ENCODE results near the gene TTC29.
"Not testable (repeated sequence)": the region's sequence is repeated elsewhere in the genome, so short reads cannot be mapped to it uniquely, and the experiment has no call there.

TTC29 gene

DNA sequence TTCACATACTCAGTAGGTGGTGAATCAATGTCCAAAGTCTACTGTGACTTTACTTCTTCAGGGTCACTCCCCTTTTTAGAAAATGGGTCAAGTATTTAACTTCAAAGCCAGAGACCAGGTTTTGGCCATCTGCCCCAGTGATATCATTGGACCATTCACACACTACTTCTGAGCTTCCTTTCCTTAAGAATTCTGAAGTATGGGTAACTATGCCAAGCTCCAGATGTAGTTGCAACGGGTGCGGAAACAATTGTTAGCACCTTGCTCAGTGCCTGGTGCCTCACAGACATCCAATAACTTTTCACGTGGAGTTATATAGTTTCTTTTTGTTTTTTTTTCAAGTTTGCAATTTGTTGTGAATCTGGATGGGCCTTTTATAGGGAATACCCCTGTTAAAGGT is 62.6 kb downstream of the TTC29 start:
- DNase-seq = no peak
- intact Hi-C loops (cut with DNase I) = no loop called here

DNA sequence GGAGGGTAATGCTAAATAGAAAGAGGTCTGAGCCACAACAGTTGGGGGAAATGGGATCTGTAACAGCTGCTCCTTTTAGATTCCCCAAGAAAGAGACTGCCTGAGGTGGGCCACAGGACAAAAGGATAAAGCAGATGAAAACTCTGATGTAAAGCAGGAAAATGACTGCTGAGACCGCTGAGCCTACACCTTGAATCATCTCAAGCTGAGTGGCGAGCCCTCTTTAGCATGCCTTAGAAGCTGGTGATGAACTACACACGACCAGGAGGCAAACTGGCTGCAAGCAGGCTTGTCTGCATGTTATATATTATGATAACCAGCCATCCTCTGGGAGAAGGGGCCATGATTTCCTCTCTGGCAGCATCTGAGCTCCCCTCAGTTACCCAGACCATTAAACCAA is 88.4 kb downstream of the TTC29 start:
- no peak for DNase-seq
- intact Hi-C loops (cut with DNase I) = no loop called here

DNA sequence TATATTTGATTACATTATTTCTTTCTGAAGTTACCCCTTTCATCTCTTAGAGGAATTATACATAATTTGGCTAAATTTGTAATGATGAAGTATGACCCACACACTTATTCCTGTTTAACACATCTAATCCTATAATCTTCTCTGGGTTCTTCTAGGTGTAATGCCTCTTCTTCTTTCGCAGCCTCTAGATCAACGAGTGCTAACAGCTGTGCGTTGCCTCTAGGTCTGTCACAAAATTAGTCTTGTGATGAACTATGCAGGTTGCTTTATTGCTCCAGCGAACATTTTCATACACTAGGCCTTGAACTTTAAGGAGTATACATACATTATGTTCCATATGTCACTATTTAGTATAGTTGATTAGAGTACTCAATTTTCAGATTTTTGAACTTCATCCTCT is 89.9 kb downstream of the TTC29 start:
- no peak for DNase-seq
- intact Hi-C loops (cut with DNase I) = no loop called here

DNA sequence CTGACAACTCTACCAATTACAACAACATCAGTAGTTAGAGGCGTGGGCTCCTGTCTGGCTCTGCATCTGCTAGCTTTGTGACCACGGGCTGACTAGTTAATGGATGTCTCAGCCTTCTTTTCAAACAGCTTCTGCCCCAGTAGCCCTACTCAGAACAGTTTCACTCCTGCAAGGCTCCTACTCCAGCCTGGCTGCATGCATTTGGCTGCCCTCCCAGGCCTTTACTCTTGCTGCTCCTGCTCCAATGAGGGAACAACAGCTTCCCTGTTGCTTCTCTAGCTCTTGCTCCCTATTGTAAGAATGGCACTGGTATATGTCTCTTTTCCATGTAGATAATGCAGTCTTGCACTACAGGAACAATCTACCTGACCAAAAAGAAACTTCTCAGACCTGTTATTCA is 93.3 kb downstream of the TTC29 start:
- intact Hi-C loops (cut with DNase I) = no loop called here
- DNase-seq = peak in 4 of 10 donors; percentile 10 to 68 (median 48)

DNA sequence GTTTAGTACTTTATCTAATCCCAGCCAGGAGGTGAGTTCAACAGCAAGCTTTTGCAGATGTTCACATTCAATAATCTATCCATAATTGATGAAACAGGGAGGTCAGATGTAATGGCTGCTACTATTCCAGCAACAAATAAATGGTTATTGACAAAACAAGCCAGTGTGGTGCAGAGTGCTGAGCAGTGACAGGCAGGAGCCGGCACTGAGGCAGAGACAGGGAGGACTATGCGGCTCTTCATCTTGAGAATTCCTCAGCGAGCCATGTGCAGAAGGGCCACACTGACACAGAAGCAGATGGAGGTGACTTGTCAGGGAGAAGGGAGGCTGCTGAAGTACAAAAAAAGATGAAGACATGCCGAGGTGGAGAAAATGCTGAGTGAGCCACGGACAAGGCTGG is 98.3 kb downstream of the TTC29 start:
- peak in 1 of 10 donors; percentile 70 for DNase-seq

DNA sequence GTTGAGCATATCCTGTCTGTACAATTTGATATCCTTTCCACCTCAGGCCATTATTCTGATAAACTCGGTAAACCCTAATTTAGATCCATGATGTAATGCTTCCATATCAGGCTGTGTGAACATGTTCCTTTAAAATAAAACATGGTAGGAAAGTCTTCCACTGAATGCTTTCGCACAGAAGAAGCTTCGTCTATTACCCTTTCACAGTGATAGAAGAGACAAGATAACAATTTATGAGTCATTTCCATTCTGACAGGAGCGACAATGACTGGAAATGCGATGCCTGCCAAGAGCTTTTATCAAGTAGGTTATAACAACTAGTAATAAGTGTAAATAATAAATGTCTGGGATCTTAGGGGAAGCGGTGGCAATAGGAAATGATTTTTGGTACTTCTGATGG is 98.8 kb downstream of the TTC29 start:
- intact Hi-C loops (cut with DNase I) = no loop called here
- no peak for DNase-seq

More for the DNA sequence above, 98.3 kb downstream of the TTC29 start:
- intact Hi-C loops (cut with DNase I) = no loop called here

DNA sequence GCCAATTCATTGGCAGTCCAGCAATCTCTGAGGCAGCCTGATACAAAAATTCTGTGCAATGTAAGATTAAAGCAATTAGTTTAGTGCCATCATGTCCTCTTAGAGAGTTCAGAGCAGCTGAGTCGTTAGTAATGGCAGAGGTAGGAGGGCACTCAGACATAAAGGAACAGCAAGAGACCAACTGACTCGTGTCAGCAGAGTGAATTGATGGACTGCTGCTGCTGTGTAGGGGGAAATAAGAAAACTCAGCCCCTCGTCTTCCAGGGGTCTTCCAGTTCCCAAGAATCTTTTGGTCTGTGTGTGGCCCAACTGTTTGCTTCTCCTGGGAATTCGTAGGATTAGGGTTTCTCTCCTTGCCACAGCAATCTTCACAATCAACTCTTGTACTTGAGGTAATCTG is 100.9 kb downstream of the TTC29 start:
- intact Hi-C loops (cut with DNase I) = no loop called here
- no peak for DNase-seq

DNA sequence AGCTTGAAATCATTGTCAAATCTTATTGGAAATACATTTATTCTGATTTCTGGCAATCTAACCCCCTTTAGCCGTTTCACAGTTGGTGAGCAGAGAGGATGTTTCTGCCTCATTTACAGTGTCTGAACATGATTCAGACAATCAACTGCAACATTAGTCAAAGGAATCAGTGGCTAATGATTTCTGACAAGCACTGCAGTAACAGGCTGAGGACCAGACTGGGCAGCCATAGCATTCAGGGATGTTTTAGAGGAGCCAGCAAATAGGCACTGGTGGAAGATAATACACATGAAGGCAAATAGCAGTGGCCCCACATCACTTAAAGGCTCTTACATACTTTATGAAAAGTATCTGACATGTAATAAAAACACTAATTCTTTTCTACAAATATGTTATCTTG is 102.8 kb downstream of the TTC29 start:
- no peak for DNase-seq
- intact Hi-C loops (cut with DNase I) = no loop called here

DNA sequence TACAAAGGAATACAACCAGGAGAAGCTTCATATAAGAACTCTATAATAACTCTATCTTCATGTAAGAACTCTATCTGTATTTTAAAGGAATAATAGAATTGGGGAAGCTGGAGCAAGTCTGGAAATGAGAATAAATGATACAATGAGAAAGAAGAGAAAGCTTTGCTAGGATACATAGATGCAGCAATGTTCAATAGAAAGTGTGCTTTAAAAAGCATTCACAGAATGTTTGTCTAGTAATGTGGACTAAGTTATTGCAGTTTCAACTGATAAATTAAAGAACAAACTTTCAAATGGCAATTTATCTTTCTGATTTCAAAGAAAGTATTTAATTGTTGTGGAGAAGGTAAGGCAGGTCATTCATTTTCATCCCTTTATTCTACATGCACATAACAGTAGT is 104.9 kb downstream of the TTC29 start:
- DNase-seq = no peak

DNA sequence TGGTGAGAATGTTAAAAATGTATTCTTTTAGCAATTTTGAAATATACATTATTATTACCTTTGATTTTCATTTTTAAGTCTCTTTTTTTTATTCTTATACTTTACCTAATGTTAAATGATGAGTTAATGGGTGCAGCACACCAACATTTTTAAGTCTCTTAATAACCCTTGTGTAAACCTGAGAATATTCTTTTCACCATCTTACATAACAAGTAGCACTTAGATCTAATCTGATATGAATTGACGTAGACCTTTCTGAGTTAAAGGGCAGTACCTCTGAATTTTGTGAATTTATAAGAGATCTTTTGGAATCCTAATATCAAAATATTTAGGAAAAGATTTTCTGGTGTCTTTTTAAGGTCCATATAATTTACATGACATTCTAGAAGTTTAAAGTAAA is 110.6 kb downstream of the TTC29 start:
- no peak for DNase-seq
- intact Hi-C loops (cut with DNase I) = no loop called here

More for the DNA sequence above, 104.9 kb downstream of the TTC29 start:
- intact Hi-C loops (cut with DNase I) = no loop called here

DNA sequence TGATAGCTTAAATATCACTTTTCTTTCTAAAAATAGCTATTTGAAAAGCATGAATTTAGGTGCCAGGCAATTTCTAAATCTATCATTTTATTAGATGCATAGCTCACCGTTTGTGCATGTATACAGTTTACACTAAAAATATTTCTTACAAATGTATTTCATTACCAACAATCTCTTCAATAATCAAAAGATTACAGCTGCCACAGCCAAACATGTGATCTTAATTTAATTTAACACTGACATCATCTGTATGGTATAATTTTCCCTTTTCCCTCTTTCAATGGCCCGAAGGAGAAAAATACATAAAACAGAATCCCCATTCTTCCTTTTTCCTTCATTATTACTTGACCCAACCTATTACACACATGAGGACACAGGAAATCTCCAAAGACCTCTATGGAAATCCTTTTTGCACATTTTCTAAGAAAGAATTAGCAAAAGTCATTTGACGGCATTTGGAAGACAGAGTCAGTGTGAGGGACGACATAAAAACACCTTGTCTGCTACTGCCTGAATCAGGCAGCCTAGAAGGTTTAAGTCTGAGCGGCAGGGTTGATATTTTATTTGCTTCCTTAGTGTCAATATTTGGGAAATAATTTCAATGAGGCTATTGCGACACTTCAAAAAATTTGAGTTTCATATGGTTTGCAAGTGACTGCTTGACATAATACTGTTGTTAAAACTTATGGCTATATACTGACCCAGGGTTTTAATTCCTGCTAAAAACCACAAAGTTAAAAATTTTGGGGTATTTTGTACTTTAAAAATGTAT is 111.2 kb downstream of the TTC29 start:
- DNase-seq = no peak
- intact Hi-C loops (cut with DNase I) = no loop called here

DNA sequence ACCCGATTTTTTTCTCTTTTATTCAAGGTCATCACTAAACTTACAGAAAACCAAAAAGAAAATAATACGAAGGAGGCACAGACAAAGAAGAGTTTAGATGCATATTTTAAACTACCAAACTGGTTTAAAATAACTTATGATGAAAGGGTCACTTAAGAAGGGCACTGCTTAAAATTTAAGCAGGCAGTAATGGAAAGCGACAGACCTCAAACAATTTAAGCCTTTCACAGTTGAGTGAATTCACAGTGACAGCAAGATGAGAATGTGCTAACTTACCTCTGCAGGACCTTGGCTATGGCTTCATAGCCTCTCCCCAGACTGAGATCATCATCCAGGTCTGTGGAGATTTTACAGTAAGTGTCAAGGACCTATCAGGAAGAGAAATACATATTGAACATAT is 112.1 kb downstream of the TTC29 start:
- intact Hi-C loops (cut with DNase I) = no loop called here
- no peak for DNase-seq

DNA sequence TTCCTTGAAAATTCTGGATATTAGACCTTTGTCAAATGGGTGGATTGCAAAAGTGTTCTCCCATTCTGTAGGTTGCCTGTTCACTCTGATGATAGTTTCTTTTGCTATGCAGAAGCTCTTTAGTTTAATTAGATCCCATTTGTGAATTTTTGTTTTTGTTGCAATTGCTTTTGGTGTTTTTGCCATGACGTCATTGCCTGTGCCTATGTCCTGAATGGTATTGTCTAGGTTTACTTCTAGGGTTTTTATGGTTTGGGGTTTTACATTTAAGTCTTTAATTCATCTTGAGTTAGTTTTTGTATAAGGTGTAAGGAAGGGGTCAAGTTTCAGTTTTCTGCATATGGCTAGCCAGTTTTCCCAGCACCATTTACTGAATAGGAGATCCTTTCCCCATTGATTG is 122.7 kb downstream of the TTC29 start:
- not testable (repeated sequence) for DNase-seq

DNA sequence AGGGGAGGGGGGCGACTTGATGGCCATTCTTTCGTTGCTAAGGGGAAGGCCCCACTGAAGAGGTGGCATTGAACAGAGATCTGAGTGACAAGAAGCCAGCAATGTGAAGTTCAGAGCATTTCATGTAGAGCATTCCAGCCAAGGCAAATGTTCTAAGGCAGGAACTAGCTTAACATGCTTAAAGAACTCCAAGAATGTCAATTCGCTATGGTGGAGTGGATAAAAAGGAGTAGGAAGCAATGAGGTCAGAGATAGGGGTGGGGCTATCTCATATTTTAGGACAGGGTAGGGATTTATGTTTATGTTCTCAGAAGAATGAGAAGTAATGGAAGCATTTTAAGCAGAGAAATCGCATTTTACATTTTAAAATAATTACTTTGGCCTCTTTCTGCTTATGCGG is 130.9 kb downstream of the TTC29 start:
- no peak for DNase-seq
- intact Hi-C loops (cut with DNase I) = no loop called here

More for the DNA sequence above, 122.7 kb downstream of the TTC29 start:
- intact Hi-C loops (cut with DNase I) = not testable (repeated sequence)

DNA sequence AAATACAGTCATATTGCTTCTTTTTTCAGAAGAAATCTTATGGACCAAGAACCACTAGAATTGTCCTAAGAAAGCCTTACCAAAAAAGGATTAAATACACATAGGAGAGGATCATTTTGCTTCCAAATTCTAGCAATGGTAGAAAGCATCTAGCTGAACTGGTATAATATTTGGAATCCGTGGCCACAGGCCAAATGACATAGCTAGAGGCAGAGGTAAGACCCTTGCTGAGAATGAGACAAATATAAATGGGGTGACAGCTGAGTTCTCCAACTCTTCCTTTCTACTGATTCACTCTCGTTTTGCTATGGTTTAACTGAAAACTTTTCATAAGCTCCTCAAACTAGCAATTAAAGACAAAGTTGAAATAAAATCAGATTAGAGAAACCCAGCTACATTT is 150.0 kb downstream of the TTC29 start:
- no peak for DNase-seq
- intact Hi-C loops (cut with DNase I) = no loop called here

DNA sequence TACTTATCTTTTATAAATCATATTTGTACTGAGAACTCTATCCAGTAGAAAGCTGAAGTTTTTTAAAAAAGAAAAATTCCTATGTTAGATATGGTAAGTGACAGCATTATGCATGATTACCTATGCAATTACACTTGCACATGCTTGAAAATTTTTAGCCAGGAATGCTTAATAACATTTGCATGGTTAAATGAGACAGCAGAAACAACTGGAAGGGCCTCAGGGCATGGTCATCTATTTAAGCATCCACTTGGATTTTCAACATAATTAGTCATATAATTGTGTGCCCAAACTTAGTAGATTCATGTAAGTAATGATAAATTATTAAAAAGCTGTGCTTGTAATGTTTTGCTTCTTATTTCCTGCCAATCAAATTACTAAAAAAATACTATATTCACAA is 151.9 kb downstream of the TTC29 start:
- intact Hi-C loops (cut with DNase I) = no loop called here
- no peak for DNase-seq

DNA sequence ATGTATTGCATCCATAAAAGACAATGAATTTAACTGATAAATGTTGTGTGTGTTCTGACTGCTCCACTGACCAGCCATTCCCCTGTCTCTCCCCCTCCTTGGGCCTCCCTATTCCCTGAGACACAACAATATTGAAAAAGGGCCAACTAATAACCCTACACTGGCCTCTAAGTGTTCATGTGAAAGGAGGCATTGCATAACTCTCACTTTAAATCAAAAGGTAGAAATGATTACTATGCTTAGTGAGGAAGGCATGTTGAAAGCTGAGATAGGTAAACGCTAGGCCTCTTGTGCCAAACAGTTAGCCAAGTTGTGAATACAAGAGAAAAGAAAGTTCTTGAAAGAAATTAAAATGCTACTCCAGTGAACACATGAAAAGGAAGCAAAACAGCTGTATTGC is 154.2 kb downstream of the TTC29 start:
- no peak for DNase-seq
- intact Hi-C loops (cut with DNase I) = no loop called here

DNA sequence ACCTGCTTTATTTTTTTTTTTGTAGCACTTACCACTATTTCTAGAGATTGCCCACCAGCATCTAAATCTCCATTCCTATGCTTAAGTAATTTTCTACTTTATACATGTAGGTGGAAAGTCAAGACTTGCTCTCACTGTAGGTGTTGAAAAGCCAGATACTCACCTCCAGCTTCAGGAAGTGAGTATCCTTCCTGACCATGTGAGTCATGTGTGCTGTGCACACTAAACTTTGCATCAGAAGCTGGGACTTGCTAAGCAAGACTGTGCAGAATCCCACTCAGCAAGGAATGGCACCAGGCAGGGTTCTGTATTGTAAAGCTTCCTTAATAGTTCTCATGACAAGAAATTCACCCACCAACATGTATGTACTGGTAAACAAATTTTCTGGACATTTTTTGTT is 155.1 kb downstream of the TTC29 start:
- DNase-seq = no peak
- intact Hi-C loops (cut with DNase I) = no loop called here

DNA sequence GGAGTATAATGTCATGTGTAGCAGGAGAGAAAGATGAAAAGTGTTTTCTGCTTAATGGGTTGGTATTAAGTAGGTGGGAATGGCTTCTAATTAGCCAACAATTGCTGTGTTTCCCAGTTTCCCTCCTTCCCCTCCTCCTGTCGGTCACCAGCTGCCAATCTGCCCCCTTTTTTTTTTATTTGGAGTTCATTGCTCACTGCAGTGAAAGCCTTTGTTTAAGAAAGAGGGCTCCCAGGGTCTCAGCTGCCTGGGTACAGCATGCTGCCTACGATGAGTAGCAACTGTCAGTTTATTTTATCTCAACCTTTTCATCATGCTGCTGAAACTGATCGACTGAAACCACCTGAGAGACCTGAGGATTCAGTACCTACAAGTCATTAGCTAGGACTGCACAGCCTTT is 157.9 kb downstream of the TTC29 start:
- intact Hi-C loops (cut with DNase I) = no loop called here
- no peak for DNase-seq

DNA sequence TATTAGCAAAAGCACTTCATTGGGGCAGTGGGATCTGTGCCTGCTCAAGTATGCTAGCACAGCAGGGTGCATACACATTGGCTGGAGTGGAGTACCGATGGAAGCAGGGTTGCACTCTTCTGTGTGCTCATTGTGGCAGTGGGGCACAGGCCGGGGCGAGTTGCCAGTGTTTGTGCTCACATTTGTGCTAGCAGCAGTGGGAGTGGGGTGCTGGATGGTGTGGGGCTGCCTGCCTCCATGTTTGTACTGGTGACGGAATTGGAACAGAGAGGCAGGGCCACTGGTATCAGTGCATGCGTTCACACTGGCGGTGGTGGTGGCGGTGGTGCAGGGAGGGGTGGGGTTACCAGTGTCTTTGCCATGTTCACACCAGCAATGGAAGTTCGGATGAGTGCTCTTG is 169.0 kb downstream of the TTC29 start:
- intact Hi-C loops (cut with DNase I) = no loop called here

DNA sequence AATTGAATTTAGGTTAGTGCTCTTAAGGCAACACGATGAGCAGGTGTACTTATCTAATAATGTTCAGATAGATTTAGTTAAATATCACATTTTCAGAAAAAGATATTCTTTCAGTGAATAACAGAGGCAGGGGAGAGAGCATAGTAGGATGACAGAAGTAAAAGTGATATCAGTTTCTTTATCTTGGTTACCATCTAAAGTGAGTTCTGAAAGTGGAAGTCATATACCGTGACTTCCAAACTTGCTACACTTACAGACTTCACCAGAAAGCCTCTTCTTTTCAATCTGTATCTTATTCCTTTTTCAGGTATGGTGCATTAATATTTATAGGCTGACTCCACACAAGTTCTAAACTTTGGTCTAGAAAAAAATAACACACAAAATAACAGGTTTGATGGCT is 182.1 kb downstream of the TTC29 start:
- DNase-seq = no peak
- intact Hi-C loops (cut with DNase I) = no loop called here

More for the DNA sequence above, 169.0 kb downstream of the TTC29 start:
- DNase-seq = peak in 3 of 10 donors; percentile 38 to 68 (median 47)

DNA sequence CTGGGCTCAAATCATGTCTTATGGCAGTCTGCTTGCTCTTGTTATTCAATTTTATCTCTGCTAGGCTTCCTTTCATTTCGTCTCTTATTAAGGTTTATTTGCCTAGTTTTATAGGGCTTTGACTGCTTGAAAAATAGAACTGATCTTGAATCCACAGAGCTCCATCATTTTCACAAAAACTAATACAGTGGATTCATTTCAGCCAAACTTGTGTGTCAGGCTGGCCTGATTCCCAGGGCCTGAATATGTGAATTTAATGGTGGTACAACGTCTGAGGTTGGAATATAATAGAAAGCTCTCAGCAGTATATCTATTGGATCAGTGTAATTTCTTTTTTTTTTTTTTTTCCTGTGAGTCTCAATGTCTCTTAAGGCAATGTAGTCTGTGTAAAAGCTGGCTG is 183.6 kb downstream of the TTC29 start:
- DNase-seq = no peak
- intact Hi-C loops (cut with DNase I) = no loop called here

DNA sequence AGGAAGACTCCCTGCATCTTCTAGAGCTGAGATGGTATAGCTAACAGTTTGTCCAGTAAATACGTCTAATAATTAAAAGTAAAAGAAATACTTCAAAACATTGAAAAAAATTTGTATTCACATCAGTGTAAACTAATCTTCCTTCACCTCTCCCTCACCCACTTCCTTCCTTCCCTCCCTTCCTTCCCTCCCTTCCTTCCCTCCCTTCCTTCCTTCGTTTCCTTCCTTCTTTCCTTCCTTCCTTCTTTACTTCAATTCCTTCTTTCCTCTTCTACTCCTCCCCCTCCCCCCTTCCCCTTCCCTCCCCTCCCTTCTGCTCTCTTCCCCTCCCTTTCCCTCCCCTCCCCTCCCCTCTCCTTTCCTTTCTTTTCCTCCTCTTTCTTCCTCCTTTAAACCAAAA is 203.2 kb downstream of the TTC29 start:
- DNase-seq = no peak
- intact Hi-C loops (cut with DNase I) = no loop called here
